ENCODE data around the gene NPHP1.

DNA sequence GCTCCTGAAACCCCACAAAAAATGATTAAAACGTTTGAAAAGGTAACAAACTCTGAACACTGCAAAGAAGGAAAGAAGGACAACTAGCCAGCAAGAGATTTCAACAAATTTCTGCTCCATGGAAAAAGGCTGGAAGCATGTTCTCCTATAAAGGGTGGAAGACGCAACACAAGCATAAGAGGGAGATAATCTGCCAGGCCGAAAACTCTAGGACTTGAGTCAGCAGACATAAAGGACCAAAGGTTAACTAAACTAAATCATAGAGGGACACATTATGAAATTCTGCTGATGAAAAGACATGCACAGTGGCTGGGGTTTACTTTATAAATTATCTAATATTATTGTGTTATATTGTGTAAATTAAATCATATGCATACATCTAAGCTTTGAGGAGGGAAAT, 6.8 kb downstream of the NPHP1 start:
- TF ChIP-seq POLR2AphosphoS5 (IDR thresholded peaks at IDR 0.05) (no peak), MXI1 (conservative IDR thresholded peaks at IDR 0.05; ENCODE audit: poor library complexity, severe bottlenecking) (no peak), EZH2 (IDR thresholded peaks at IDR 0.05; ENCODE audit: borderline replicate concordance, insufficient read depth, low read length, poor library complexity, severe bottlenecking) (no peak), RAD21 (conservative IDR thresholded peaks at IDR 0.05) (no peak), EP300 (conservative IDR thresholded peaks at IDR 0.05; ENCODE audit: poor library complexity, severe bottlenecking) (no peak), TAF1 (IDR thresholded peaks at IDR 0.05; ENCODE audit: low read depth) (no peak), SMC3 (conservative IDR thresholded peaks at IDR 0.05; ENCODE audit: poor library complexity) (no peak)
- TF ChIP-seq, protein P1, sequence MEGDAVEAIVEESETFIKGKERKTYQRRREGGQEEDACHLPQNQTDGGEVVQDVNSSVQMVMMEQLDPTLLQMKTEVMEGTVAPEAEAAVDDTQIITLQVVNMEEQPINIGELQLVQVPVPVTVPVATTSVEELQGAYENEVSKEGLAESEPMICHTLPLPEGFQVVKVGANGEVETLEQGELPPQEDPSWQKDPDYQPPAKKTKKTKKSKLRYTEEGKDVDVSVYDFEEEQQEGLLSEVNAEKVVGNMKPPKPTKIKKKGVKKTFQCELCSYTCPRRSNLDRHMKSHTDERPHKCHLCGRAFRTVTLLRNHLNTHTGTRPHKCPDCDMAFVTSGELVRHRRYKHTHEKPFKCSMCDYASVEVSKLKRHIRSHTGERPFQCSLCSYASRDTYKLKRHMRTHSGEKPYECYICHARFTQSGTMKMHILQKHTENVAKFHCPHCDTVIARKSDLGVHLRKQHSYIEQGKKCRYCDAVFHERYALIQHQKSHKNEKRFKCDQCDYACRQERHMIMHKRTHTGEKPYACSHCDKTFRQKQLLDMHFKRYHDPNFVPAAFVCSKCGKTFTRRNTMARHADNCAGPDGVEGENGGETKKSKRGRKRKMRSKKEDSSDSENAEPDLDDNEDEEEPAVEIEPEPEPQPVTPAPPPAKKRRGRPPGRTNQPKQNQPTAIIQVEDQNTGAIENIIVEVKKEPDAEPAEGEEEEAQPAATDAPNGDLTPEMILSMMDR (IDR thresholded peaks at IDR 0.05; ENCODE audit: poor library complexity, severe bottlenecking): no peak
- TF ChIP-seq, protein P2, sequence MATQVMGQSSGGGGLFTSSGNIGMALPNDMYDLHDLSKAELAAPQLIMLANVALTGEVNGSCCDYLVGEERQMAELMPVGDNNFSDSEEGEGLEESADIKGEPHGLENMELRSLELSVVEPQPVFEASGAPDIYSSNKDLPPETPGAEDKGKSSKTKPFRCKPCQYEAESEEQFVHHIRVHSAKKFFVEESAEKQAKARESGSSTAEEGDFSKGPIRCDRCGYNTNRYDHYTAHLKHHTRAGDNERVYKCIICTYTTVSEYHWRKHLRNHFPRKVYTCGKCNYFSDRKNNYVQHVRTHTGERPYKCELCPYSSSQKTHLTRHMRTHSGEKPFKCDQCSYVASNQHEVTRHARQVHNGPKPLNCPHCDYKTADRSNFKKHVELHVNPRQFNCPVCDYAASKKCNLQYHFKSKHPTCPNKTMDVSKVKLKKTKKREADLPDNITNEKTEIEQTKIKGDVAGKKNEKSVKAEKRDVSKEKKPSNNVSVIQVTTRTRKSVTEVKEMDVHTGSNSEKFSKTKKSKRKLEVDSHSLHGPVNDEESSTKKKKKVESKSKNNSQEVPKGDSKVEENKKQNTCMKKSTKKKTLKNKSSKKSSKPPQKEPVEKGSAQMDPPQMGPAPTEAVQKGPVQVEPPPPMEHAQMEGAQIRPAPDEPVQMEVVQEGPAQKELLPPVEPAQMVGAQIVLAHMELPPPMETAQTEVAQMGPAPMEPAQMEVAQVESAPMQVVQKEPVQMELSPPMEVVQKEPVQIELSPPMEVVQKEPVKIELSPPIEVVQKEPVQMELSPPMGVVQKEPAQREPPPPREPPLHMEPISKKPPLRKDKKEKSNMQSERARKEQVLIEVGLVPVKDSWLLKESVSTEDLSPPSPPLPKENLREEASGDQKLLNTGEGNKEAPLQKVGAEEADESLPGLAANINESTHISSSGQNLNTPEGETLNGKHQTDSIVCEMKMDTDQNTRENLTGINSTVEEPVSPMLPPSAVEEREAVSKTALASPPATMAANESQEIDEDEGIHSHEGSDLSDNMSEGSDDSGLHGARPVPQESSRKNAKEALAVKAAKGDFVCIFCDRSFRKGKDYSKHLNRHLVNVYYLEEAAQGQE (IDR thresholded peaks at IDR 0.05; ENCODE audit: borderline replicate concordance): no peak
